ENCODE results near the gene C19orf85.
"Not testable (repeated sequence)": the region's sequence is repeated elsewhere in the genome, so short reads cannot be mapped to it uniquely, and the experiment has no call there.

C19orf85 gene

DNA sequence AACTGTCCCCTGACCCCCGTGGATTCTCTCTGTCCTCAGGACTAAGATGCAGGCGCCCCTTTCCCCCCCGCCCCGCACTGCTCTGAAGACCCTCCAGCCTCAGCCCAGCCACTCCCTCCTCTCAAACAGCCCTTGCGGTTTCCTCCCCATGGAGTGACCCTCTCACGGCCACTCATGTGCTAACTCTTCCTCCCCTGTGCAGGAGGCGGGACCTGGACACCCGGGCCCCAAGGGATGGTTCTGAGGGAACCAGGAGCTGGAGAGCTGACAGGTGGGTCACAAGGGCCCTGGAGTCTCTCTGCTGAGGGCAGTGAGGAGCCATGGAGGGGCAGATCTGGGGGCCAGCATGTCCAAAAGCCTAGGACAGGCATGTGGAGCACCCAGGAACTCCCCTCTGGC lies 5.0 kb downstream of the C19orf85 start:
- no peak for DNase-seq (ENCODE audit: low read depth in 2 of 2)

DNA sequence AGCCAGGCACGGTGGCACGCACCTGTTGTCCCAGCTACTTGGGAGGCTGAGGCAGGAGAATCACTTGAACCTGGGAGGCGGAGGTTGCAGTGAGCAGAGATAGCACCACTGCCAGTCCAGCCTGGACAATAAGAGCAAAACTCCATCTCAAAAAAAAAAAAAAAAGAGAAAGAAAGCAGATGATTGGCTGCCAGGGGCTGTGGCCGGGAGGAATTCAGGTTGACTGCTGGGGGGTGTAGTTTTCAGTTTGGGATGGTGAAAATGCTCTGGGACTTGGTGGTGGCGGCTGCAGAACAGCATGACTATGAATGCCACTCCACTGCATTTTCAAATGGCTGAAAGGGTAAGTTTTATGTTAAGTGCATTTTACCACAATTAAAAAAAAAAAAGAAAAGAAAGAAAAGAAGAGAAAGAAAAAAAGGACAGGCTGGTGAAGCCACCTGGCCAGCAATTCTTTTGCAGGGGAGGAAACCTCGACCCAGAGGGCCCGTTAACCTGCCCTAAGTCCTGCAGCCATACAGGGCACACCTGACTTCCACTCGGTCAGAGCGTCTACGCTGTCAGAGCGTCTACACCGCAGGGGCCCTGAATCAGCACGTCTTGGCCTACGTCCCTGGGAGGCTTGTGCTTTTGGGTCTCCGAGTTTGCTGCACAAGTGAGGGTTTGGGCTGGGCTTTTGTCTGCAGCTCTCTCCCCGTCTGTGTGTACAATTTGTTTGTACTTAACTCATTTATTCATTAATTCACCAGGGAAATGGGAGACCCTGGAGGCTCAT lies 6.7 kb downstream of the C19orf85 start:
- no peak for DNase-seq (ENCODE audit: low read depth in 2 of 2)

DNA sequence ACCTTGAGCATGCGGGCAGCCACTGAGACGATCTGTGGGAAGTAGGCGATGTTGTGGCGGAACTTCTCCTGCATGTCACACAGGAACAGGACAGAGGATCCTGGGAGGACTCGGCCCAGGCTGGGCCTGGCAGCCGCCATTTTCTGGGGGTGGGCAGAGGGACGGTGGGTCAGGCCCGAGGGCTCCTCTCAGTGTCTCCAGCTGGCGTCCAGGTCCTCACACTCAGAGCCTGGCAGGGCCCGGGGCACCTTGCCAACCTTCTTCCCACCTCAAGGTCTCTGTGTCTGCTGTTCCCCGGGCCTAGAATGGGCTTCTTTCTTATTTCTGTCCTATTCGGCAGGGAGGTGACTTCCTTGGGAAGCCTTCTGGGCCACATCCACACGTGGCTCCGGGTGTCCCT lies 8.2 kb downstream of the C19orf85 start:
- no peak for DNase-seq (ENCODE audit: low read depth in 2 of 2)

DNA sequence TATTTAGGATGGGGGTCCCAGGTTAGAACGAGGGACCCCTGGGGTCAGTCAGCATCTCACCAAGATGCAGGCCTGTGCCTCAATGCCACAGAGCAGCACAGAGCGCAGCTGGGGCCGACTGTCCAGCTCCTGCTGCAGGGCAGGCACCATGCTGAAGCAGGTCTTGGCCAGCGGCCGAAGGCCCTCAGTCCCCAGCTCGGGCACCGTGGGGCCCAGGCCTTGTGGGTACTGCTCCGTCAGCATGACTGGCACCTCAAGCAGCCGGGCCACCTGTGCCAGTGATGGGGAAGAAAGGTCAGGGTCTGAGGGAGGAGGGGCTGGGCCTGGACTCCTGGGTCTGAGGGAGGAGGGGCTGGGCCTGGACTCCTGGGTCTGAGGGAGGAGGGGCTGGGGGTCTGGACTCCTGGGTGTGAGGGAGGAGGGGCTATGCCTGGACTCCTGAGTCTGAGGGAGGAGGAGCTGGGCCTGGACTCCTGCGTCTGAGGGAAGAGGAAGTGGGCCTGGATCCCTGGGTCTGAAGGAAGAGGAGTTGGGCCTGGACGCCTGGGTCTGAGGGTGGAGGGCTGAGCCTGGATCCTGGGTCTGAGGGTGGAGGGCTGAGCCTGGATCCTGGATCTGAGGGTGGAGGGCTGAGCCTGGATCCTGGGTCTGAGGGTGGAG lies 8.8 kb downstream of the C19orf85 start:
- DNase-seq (ENCODE audit: low read depth in 2 of 2) = no peak

DNA sequence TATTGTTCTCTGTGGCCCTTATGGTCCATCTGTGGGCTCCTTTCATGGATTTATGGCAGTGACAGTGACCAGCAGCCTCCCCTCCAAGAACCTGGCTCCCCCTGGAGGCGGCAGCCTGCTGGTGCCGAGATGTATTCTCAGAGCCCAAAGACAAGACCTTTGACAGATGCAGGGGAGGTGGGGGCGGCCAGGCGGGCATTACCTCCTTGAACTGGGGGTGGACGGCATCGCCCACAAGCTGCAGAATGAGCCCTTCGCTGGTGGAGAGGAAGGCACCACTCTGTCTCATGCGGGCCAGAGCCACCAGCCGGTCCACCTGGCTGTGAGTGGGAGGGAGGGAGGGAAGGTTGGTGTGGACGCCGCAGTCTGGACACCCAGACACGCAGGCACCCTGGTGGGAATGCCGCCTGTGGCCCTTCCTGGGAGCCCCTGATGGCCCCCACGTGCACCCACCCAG lies 9.7 kb downstream of the C19orf85 start:
- peak; percentile 34 to 48 for DNase-seq (ENCODE audit: low read depth in 2 of 2)

DNA sequence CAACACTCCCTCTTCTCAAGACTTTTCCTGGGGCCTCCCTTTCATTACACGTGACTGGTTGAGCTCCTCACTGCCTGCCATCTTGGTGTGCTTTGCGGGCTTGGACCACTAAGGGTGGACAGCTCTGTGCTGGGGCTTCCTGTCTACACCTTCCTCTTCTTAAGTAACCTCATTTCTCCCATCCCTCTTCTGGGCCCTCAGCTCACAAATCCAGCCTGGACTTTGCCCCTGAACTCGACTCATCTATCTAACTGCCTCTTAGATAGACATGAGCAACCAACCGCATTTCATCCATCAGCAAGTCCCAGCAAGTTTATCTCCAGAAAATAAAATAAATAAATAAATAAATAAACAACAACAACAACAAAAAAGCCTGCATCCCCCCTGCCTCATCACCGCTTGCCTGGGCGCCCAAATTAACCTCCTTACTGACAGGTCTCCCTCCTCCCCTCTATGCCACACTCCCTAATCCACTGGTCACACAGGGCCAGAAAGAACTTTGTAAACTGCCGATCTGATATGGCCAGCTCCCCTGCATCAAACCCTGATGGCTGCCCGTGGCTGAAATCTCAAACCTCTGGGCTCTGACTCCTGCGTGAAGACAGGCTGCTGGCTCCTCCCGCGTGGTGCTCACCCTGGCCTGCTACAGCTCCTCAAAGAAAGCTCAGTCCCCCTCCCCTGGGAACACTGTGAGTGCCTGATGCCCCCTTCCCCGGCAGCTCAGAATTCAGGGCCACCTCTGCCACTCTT lies 10.9 kb downstream of the C19orf85 start:
- no peak for DNase-seq (ENCODE audit: low read depth in 2 of 2)

DNA sequence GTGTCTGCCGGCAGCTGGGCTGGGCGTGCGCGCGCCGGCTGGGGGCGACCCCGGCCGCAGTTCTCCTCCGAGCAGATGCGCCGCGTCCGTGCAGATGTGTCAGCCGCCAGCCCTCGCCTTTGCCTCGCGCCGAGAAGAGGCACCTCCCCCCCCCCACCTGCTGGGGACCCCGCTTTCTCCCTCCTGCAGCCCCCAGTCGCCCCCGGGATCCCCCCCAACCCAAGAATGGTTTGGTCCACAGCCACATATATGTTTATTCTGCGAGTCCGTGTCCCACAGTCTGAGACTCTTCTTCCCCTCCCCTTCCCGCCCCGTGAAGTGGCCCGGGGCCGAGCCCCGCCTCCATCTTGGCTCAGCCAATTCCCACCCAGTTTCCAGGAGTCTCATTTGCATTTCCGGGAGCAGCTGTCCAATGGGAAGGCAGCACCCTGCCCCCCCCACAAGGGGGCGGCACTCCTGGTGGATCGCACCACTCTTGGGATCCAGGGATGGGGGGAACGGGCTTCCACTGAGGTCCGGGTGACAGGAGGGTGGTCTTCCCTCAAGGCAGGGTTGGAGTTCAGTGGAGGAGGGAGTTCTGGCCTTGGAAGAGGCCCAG lies 11.7 kb downstream of the C19orf85 start:
- peak in 1 of 2 donors; percentile 30 for DNase-seq (ENCODE audit: low read depth in 2 of 2)

DNA sequence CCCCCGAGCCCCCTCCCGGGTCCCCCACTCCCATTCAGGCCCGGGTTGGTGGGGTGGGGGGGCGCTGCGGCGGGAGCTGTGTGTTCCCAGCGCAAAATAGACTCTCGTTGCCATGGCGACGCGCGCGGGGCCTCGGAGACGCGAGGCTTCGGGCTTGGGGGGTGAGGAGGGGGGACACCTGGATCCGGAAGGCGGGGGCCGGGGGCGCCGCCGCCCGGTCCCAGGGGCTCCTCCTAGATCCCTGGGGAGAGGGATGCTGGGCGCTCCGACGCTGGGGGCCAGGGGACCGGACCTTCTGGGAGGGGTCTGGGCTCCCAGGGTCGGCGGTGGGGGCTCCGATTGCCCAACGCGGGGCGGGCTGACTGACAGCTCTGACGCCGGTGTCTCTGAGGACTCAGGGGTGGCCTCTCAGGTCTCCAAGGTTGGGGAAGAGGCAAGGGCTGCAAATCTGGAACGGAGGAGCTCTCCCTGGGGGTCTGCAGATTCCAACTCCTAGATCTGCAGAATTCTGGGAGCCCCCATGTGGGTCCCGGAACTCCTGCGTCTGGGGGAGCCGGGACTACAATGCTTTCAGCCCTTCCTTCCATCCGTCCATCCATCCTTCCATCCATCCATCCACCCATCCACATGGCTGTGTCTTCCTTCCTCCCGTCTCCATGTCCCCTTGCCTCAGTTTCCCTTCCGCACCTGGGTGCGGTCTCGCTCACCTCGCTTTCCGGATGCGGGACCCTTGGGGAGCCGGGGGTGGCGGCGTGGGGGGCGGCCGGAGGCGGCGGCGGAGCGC lies 12.4 kb downstream of the C19orf85 start:
- DNase-seq (ENCODE audit: low read depth in 2 of 2) = no peak

DNA sequence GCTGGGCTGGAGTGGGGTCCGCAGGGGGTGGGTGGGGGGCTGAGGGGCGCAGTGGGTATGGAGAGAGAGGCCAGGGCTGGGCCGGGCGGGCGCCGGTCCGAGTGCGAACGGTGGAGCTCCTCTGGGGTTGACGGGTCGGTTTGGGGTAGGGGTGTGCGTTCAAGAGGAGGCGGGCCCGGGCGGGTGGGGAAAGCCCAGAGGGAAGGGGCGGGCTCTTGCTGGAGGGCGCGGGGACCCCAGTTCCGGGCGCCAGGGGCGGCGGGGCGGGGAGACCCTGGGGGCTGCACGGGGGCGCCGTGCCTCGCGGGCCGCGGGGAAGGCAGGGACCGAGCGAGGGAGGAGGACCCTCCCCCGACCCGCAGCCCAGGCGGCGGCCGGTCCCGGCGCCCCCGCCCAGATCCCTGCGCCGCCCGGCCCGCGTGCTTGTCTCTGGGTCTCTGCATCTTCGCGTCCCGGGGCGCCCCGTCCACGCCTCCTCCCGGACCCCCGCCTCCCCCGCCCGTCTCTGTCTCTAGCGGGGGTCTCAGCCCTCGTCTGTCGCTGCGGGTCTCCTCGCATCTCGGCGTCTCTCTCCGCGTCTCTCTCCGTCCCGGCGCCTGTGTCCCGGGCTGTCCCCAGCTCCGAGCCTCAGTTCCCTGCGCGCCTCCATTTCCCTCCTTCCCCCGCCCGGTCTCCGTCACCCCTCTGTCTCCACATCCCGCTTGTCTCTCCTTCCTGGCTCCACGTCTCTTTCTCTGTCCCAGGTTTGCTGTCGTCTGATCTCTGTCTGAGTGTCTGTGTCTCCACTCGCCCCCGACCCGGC lies 13.2 kb downstream of the C19orf85 start:
- no peak for DNase-seq (ENCODE audit: low read depth in 2 of 2)

DNA sequence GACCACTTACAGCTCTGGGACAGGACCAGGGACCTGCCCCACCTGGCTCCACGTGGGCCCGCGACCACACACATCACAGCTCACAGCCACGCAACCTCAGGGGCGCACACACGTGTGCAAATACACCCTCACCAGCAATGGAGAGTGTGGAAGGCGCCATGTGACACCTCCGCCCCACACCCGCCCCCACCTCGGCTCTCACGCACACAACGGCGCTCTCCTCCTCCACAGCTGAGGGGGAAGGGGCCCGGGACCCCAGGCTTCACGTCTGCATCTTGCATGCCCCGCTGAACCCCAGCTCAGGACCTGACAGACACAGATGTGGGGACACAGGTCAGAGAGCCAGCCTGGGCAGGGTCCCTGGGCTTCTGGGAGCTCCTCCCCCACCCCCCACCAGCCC lies 15.1 kb downstream of the C19orf85 start:
- DNase-seq (ENCODE audit: low read depth in 2 of 2) = no peak

DNA sequence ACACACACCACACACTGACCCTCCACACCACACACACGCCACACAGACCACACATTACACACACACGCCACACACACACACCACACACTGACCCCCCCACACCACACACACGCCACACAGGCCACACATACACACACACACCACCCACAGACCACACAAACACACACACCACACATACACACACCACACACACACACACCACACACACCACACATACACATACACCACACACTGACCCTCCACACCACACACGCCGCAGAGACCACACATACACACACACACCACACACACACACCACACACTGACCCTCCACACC lies 16.4 kb downstream of the C19orf85 start:
- DNase-seq (ENCODE audit: low read depth in 2 of 2) = not testable (repeated sequence)

DNA sequence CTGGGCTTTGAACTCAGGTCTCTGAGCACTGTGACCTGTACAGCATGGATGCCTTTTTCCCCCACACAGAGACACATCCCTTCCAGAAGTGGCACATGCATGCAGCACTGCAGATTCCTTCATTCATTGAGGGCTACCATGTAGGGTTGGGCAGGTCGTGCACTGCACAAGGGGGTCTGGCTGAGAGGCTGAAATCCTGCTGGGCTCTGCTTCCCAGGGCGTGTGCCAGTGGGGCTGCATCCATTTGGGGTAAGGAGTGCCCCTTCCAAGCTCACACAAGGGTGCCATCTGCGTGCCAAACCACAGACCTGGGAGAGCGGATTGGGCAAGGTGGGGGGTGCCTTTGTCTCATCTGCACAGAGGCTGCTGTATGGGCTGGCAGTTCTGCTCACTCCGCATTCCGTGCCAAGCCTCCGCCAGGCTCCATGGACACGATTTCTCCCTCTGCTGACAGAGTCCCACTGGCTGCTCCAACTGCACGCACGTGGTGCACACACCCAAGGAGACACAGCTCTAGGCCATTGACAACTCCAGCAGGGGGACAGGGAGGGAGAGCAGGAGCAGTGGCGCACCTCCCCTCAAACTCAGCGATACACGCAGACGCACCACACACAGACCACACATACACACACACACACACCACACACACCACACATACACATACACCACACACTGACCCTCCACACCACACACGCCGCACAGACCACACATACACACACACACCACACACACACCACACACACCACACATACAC lies 17.0 kb downstream of the C19orf85 start:
- no peak for DNase-seq (ENCODE audit: low read depth in 2 of 2)

DNA sequence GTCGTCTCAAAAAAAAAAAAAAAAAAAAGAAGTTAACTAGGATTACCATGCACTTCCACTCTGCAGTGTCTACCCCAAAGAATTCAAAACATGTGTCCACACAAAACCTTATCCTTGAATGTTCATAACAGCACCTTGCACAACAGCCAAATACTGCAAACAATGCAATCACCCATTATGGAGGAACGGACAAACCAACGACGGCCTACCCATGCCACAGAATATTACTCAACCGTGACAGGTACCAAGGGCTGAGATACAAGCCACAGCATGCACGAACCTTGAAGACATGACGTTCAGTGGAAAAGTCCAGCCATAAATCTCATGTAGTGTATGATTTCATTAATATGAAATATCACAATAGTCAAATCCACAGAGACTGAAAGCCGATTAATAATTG lies 18.5 kb downstream of the C19orf85 start:
- no peak for DNase-seq (ENCODE audit: low read depth in 2 of 2)

DNA sequence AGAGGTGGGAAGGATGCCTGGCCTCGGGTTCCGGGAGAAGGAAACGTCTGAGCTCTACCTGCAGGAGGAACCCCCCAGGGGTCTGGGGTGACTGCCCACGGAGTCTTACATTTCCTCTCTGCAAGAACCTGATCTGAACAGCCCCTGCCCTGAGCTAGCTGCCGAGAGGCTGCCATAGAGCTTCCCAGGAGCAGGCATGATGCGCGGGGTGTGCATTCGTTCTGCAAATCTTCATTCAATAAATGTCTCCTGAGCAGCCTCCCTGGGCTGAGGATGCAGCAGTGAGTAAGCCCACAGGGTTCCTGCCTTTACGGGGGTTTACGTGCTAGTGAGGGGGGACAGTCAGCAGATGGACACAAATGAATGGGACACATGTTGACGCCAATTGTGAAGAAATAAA lies 19.9 kb downstream of the C19orf85 start:
- no peak for DNase-seq (ENCODE audit: low read depth in 2 of 2)

DNA sequence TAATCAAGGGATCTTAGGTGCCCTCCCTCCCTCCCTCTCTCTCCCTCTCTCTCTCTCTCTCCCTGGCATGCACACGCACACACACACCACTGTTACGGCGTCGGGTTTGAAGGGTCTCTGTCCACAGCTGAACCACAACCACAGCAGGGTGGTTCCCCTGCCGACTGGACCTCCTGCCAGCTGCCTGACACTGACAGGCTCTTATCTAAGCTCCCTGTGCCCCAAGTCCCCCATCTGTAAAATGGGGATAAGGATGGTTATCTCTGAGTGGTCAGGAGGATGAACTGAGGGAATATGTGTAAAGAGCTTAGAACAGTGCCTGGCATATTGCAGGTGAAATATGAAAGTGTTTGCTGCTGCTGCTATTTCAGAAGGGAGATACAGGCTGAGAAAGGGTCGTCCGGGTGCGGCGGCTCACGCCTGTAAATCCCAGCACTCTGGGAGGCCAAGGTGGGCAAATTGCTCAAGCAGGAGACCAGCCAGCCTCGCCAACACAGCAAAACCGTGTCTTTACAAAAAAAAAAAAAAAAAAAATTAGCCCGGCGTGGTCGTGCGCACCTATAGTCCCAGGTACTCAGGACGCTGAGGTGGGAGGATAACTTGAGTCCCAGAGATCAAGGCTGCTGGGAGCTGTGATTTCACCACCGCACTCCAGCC lies 20.6 kb downstream of the C19orf85 start:
- DNase-seq (ENCODE audit: low read depth in 2 of 2) = no peak

DNA sequence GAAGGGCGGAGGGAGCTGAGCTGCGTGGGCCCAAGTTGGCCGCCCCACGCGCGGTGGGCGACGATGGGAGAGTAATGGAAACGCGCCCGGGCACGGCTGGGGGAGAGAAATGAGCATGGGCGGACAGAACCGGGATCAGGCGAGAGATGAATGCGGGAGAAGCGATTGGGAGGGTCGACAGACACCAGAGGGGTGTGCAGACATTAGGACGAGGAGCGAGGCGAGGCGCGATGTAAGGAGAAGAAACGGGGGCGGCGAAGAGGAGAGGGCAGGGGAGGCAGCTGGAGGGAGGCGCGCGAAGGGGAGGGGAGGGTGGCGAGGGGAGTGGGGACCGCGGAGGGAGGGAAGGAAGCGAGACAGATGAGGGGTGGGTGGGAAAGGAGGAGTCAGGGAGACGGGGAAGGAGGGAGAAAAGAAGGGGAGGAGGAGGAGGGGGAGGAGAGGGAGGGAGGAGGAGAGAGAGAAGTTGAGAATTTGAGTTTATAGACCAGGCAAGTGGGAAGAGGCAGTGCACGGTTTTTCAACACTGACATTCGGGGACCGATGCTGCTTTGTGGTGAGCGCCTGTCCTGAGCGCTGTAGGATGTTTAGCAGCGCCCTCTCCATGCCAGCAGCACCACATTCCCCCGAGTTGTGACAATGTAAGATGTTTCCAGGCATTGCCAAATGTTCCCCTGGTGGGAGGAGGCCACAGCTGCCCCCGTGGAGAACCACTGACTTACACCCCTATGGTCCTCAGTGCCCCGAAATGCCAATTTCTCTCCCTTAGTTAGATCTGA lies 21.3 kb downstream of the C19orf85 start, which contains the start of gene SHISA7:
SHISA7 (minus strand) TSS at position 256 of the 779 bp plus-strand sequence. CDS start 437 bp downstream, outside the sequence.
- DNase-seq (ENCODE audit: low read depth in 2 of 2) = no peak

DNA sequence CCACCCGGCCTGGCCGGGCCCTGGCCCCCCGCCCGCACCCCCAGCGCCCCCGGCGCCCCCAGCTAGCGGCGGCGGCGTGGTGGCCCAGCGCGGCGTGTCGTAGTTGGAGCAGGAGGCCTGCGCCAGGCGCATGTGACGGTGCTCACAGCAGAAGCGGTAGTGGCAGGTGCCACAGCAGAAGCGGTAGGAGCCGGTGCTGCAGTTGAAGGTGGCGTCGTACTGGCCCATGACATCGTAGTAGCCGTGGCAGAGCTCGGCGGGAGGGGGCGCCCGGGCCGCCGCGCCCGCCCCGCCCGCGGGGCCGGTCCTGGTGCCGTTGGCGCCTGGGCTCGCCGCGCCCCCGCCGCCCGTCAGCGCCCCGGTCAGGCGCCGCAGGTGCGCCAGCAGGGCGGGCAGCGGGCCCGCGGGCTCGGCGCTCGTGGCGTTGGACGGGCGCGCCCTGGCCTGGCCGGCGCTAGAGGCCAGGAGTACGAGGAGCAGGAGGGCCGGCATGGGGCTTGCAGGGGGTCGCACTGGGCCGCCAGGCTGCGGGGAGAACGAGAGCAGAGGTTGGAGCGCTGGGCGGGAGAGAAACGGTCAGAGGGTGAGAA lies 22.1 kb downstream of the C19orf85 start:
- DNase-seq (ENCODE audit: low read depth in 2 of 2) = no peak

DNA sequence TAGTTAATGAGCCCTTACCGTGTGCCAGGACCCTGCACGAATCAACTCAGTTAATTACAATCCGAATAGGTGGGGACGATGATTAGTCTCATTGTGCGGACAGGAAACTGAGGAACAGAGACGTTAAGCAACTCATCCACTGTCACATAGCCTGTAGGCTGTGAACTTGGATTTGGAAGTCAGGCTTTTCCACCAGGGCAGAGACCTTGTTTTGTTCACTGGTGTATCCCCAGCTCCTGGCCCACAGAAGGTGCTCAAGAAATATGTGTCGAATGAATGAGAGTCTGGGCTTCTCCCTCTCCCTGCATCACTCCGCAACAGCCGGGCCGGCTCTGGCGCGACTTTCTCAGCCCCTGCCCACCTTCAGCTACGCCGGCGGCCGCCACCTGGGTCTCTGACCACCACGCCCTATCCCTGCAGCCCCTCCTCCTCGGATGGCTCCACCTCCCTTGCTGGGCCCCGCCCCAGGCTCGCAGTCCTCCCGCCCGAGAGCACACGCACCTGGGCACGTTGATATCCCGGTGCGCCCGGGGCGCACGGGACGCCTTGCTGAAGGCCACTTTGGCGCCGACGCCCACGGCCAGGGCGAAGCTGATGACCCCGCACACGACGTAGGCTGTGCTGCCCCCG lies 22.7 kb downstream of the C19orf85 start:
- DNase-seq (ENCODE audit: low read depth in 2 of 2) = no peak

All from stimulated activated CD4-positive, alpha-beta T cell treated with anti-CD3 and anti-CD28 coated beads, Interleukin-1b, Interleukin-23, amount 100 ng/mL, for 4 hours (primary cell).